ENCODE results near the gene ROCK2. TPM values are rescaled to one million over a fixed set of nuclear protein-coding genes. Genes with fewer than 3 reads are reported as not detected.

The ROCK2 gene
- total RNA-seq, 2 donors from 2014 or later = 29.6 to 32.2 TPM

GRCh38 chr2:11359865-11360264 is 15.4 kb upstream of the ROCK2 start:
- intact Hi-C loops (cut with DNase I) = loop anchor here (10.0 kb wide), 1 partner anchor 225 kb away; no protein-coding TSS in a partner anchor
- TF ChIP-seq CTCF (IDR thresholded peaks at IDR 0.05) (no peak), POLR2A (IDR thresholded peaks at IDR 0.05) (no peak), POLR2AphosphoS5 (IDR thresholded peaks at IDR 0.05) (no peak)
- no peak overlapping the region for H3K4me3 ChIP-seq
- H3K36me3 ChIP-seq = no peaks in the 10 kb centered on the region
- no peaks in the 10 kb centered on the region for H3K27me3 ChIP-seq (replicated peaks; ENCODE audit: insufficient read depth)
- H3K27ac ChIP-seq = no peak overlapping the region
- no peaks in the 10 kb centered on the region for H3K4me1 ChIP-seq (replicated peaks)
- 84% methylated on average over 8 of the region's 8 CpGs for WGBS
- no peak for DNase-seq (ENCODE audit: low spot score)
- no peaks in the 10 kb centered on the region for H3K9me3 ChIP-seq

GRCh38 chr2:11357428-11357972 is 13.1 kb upstream of the ROCK2 start:
- Histone ChIP-seq H3K4me3 (no peak overlapping the region), H3K27me3 (replicated peaks; ENCODE audit: insufficient read depth) (no peaks in the 10 kb centered on the region), H3K9me3 (no peaks in the 10 kb centered on the region), H3K4me1 (replicated peaks) (no peaks in the 10 kb centered on the region), H3K27ac (no peak overlapping the region), H3K36me3 (no peaks in the 10 kb centered on the region)
- DNase-seq (ENCODE audit: low spot score) = no peak
- 69% methylated on average over 7 of the region's 7 CpGs for WGBS
- intact Hi-C loops (cut with DNase I) = loop anchor here (10.0 kb wide), 1 partner anchor 227 kb away; no protein-coding TSS in a partner anchor
- TF ChIP-seq CTCF (IDR thresholded peaks at IDR 0.05) = no peak
- no peak for TF ChIP-seq POLR2A (IDR thresholded peaks at IDR 0.05)
- TF ChIP-seq POLR2AphosphoS5 (IDR thresholded peaks at IDR 0.05) = no peak

GRCh38 chr2:11356764-11357163 is 12.3 kb upstream of the ROCK2 start:
- Histone ChIP-seq H3K4me3 (no peak overlapping the region), H3K9me3 (no peaks in the 10 kb centered on the region), H3K27ac (no peak overlapping the region), H3K36me3 (no peaks in the 10 kb centered on the region), H3K27me3 (replicated peaks; ENCODE audit: insufficient read depth) (no peaks in the 10 kb centered on the region), H3K4me1 (replicated peaks) (no peaks in the 10 kb centered on the region)
- intact Hi-C loops (cut with DNase I) = loop anchor here (10.0 kb wide), 1 partner anchor 228 kb away; no protein-coding TSS in a partner anchor
- TF ChIP-seq CTCF (IDR thresholded peaks at IDR 0.05) (no peak), POLR2AphosphoS5 (IDR thresholded peaks at IDR 0.05) (no peak), POLR2A (IDR thresholded peaks at IDR 0.05) (no peak)
- WGBS = 69% methylated on average over 4 of the region's 4 CpGs
- no peak for DNase-seq (ENCODE audit: low spot score)

DNA sequence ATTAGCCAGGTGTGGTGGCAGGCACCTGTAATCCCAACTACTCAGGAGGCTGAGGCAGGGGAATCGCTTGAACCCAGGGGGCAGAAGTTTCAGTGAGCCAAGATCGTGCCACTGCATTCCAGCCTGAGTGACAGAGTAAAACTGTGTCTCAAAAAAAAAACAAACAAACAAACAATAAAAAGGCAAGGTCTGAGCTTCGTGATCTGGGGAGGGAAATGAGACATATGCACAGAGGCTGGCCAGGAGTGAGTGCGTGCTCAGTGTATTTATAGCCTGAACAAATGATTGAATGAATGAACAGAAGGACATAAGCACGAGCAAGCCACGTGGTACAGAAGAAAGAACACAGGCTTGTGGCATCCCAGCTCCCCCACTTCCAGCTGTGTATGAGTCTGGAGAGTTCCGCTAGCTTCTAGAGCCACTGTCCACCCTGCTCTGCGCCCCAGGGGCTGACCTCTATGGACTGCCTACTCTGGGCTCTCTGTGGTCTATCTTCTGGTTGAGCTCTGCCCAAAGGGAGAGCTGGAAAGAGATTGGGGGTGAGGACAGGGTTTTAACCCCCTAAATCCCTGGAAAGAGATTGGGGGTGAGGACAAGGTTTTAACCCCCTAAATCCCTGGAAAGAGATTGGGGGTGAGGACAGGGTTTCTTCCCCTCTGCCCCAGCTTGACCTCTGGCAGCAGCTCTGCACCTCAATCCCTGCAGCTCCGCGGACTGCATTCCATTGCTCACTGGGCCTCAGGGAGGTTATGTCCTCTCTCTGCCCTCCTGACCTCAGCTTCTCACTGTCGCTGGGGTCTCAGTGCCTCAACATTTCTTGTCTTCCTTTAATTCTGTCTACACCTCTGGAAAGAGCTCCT is 11.0 kb upstream of the ROCK2 start:
- H3K27me3 ChIP-seq (replicated peaks; ENCODE audit: insufficient read depth) = no peaks in the 10 kb centered on the region
- TF ChIP-seq POLR2AphosphoS5 (IDR thresholded peaks at IDR 0.05) (no peak), CTCF (IDR thresholded peaks at IDR 0.05) (no peak), POLR2A (IDR thresholded peaks at IDR 0.05) (no peak)
- 88% methylated on average over 11 of the region's 11 CpGs for WGBS
- H3K4me3 ChIP-seq = no peak overlapping the region
- no peaks in the 10 kb centered on the region for H3K36me3 ChIP-seq
- H3K4me1 ChIP-seq (replicated peaks) = no peaks in the 10 kb centered on the region
- H3K9me3 ChIP-seq = no peaks in the 10 kb centered on the region
- H3K27ac ChIP-seq = no peak overlapping the region
- intact Hi-C loops (cut with DNase I) = loop anchor here (10.0 kb wide), 1 partner anchor 229 kb away; no protein-coding TSS in a partner anchor
- no peak for DNase-seq (ENCODE audit: low spot score)
